GM19324 (cell line): ENCODE measurements around the gene LMNA.
"Not testable (repeated sequence)": the region's sequence is repeated elsewhere in the genome, so short reads cannot be mapped to it uniquely, and the experiment has no call there.

Experiments used
- ATAC-seq: cut with Tn5 transposase; IDR thresholded peaks from one replicate; pipeline ENCODE4 v1.9.1; 2021; ENCODE audit warnings: mild to moderate bottlenecking, moderate library complexity; ENCODE audit not compliant: unreplicated experiment, low FRiP score

Gene LMNA

DNA sequence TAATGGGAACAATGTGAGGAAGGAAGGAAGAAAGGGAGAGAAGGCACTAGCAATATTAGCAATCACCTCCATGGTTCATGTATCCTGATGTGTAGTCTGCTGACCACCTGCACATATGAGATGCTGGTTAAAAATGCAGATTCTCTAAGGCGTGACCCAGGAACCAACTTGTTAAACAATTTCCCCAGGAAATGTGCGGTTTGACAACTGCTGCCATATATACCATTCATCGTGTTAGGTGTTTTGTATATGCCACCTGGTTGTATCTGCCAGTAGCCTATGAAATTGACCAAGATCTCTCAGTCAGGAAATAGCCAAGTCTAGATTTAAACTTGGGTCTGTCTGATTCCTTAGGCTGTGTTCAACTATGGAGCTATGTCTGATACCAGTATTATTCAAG, 43.0 kb downstream of the LMNA start:
- ATAC-seq, result peak; percentile 41

DNA sequence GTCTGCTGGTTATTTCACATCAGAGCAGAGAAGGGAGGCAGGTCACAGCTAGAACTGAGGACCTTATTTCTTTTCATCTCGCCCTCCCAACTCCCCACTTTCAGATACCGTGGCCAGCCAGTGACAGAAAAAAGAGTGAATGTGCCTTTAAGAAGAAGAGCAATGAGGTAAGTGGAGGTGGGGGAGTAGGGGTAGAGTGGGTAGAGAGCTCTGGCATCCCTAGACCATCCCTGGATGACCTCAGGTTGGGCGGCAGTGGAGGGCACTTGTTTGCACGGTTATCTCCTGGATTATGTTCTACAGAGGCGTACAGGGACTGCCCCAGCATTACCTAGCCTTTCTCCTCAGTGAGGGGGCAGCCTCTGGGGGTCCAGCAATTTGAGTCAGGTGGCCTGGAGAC, 43.5 kb downstream of the LMNA start:
- ATAC-seq, result no peak

- no peak for ATAC-seq
Observed at GRCh38 chr1:156160000-156160742, 45.7 kb downstream of the LMNA start.

DNA sequence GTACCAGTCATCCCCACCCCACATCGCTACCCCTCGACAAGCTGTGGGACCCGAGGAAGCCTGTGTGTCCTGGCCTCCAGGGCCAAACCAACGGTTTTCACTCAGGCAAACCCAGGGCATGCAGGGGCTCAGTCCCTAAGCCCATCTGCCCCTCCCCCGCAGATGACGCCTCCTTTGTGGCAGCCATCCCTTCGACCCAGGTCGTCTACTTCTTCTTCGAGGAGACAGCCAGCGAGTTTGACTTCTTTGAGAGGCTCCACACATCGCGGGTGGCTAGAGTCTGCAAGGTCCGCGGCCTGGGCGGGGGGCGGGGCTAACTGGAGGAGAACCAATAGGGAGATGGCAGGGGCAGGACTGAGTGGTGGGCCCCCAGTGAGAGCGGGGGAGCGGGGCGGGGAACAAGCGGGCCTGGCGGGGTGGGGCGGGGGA, 46.2 kb downstream of the LMNA start:
- ATAC-seq, result no peak

- ATAC-seq, result no peak
Observed at GRCh38 chr1:156162430-156163037, 48.0 kb downstream of the LMNA start.

GRCh38 chr1:156163712-156164111, 49.2 kb downstream of the LMNA start:
- no peak for ATAC-seq

- no peak for ATAC-seq
Observed at GRCh38 chr1:156164125-156164831, 49.8 kb downstream of the LMNA start.

DNA sequence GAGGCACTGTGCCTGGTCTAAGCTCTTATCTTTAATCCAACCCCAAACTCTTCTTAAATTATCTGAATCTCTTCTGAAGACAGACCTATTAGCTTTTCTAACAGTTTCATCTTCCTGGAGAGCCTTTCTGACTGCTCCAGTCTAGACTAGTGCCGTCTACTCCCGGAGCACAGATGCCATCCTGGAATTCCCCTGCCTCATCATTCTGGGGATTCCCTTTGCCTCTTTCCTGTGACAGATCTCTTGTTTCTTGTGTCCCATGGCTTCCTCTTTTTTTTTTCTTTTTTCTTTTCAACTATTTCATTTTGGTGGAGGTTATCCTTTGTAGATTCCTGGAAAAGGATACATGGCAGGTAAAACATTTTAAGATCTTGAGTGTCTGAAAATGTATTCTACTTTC, 50.6 kb downstream of the LMNA start:
- ATAC-seq, result no peak

- no peak for ATAC-seq
Observed at GRCh38 chr1:156167536-156167935, 53.0 kb downstream of the LMNA start.

GRCh38 chr1:156172696-156173470, 58.4 kb downstream of the LMNA start:
- ATAC-seq, result no peak

- ATAC-seq, result no peak
Observed at GRCh38 chr1:156176610-156177210, 62.2 kb downstream of the LMNA start.

DNA sequence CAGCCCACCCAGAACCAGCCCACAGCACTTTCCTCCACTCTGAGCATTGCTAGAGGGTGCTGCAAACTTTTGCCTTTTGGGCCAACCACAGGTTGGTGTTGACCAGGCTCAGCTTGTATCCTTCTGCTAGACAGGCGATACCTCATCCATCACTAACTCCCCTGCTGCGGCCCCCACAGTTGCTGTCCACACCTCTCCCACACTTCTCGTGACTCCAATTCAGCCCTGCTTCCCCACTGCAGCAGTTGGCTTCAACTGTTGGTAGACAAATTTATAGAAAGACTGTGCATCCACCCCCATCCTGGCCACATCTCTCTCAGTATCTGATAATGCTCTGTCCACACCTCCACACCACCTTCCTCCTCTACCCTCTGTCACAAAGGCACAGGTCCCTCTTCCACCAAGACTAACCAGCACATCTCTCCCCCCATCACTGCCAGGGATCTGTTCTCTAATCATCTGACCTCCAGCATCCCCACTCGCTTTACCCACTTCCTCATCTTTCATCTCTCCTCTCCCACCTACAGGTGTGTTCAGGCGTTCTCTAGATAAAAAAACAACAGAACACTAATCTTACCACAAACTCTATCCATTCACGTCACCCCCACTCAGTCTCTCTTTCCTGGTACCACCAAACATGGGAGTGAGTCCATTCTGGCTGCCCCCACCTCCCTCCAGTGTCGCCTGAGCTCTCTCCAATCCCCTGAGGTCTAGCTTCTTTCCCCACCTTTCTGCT, 63.6 kb downstream of the LMNA start:
- no peak for ATAC-seq

GRCh38 chr1:156180471-156180870, 66.0 kb downstream of the LMNA start:
- no peak for ATAC-seq

DNA sequence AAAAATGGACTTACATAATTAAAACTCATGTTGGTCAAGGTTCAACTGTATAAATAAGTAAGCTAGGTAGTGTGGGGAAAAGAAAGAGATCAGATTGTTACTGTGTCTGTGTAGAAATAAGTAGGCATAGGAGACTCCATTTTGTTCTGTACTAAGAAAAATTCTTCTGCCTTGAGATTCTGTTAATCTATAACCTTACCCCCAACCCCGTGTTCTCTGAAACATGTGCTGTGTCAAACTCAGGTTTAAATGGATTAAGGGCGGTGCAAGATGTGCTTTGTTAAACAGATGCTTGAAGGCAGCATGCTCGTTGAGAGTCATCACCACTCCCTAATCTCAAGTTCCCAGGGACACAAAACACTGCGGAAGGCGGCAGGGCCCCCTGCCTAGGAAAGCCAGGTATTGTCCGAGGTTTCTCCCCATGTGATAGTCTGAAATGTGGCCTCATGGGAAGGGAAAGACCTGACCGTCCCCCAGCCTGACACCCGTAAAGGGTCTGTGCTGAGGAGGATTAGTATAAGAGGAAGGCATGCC, 66.9 kb downstream of the LMNA start:
- not testable (repeated sequence) for ATAC-seq

GRCh38 chr1:156182010-156182779, 67.7 kb downstream of the LMNA start:
- ATAC-seq, result not testable (repeated sequence)

GRCh38 chr1:156186347-156187177, 72.1 kb downstream of the LMNA start:
- not testable (repeated sequence) for ATAC-seq
